ENCODE measurements around the gene NPR2. TPM values are rescaled to one million over a fixed set of nuclear protein-coding genes. Genes with fewer than 3 reads are reported as not detected.
A peak's percentile ranks its signal among the peaks of the same experiment; 100 is the strongest.

Gene NPR2
- total RNA-seq, 4 donors from 2014 or later = 5.1 to 9.3 (median 8.1) TPM

DNA sequence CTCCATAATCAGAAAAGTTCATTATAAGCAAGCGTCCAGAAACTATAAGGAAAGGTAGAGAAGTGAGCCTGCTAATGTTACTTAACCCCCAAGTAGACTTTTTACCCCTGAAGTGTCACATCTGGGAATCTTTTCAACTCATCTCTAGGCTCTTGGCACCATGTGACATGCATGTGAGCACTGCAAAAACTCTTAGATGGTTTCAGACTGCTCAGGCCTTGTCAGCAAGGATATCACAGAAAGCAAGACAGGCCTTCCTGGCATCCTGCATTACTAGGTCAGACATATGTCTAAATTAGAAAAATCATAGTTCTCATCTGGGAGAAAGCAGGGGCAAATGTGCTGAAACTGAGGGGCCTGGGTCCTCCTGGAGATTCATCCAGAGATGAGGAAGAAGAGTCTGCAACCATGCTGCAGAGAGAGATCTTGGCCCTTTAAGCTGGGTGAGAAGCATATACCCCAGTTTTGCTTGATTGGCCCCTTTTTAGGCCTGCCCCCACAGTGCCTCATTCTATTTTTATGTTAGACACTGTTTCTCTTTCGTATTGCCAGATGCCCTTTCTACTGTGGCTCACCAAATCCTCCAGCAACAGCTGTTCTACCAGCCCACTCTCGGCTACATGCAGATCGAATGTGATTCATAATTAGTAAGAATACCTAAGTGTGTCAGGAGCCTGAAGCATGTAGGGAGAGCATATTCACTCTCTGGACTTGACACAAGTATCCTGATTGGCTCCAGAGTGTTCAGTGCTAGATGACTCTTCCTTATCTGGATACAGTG, 56.6 kb downstream of the NPR2 start:
- 85 to 91% methylated on average over 4 of the region's 4 CpGs for WGBS, 2 donors
- intact Hi-C loops (cut with DNase I) = no loop called here
- no peaks in the 10 kb centered on the region for H3K9me3 ChIP-seq
- H3K27me3 ChIP-seq = no peaks in the 10 kb centered on the region
- no peak for TF ChIP-seq POLR2A (IDR thresholded peaks at IDR 0.05)
- TF ChIP-seq, protein P1, sequence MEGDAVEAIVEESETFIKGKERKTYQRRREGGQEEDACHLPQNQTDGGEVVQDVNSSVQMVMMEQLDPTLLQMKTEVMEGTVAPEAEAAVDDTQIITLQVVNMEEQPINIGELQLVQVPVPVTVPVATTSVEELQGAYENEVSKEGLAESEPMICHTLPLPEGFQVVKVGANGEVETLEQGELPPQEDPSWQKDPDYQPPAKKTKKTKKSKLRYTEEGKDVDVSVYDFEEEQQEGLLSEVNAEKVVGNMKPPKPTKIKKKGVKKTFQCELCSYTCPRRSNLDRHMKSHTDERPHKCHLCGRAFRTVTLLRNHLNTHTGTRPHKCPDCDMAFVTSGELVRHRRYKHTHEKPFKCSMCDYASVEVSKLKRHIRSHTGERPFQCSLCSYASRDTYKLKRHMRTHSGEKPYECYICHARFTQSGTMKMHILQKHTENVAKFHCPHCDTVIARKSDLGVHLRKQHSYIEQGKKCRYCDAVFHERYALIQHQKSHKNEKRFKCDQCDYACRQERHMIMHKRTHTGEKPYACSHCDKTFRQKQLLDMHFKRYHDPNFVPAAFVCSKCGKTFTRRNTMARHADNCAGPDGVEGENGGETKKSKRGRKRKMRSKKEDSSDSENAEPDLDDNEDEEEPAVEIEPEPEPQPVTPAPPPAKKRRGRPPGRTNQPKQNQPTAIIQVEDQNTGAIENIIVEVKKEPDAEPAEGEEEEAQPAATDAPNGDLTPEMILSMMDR (IDR thresholded peaks at IDR 0.05) = no peak
- H3K27ac ChIP-seq = no peak overlapping the region
- no peak for DNase-seq
- H3K4me3 ChIP-seq (replicated peaks in 1 of 3) = no peak overlapping the region
- peaks cover 0 to 9% of the 10 kb centered on the region in 2 donors for H3K4me1 ChIP-seq
- peaks cover 6 to 8% of the 10 kb centered on the region in 2 donors for H3K36me3 ChIP-seq

- intact Hi-C loops (cut with DNase I) = no loop called here
- H3K9me3 ChIP-seq = no peaks in the 10 kb centered on the region
- H3K27me3 ChIP-seq = no peaks in the 10 kb centered on the region
- TF ChIP-seq, protein P1 (IDR thresholded peaks at IDR 0.05) = no peak
- TF ChIP-seq POLR2A (IDR thresholded peaks at IDR 0.05) = no peak
- H3K4me1 ChIP-seq = no peaks in the 10 kb centered on the region
- H3K4me3 ChIP-seq (replicated peaks in 1 of 3) = no peak overlapping the region
- no peak overlapping the region for H3K27ac ChIP-seq
- DNase-seq = no peak
- WGBS, 2 donors = 89 to 90% methylated on average over 2 of the region's 2 CpGs
- peaks cover 0 to 1% of the 10 kb centered on the region in 2 donors for H3K36me3 ChIP-seq
These were observed 61.0 kb downstream of the NPR2 start for GRCh38 chr9:35852267-35852815.

GRCh38 chr9:35852876-35853865, 61.8 kb downstream of the NPR2 start:
- peak in 1 of 2 donors; percentile 25 for DNase-seq
- WGBS, 2 donors = 78 to 89% methylated on average over 18 to 22 of the region's 25 CpGs
- intact Hi-C loops (cut with DNase I) = no loop called here

DNA sequence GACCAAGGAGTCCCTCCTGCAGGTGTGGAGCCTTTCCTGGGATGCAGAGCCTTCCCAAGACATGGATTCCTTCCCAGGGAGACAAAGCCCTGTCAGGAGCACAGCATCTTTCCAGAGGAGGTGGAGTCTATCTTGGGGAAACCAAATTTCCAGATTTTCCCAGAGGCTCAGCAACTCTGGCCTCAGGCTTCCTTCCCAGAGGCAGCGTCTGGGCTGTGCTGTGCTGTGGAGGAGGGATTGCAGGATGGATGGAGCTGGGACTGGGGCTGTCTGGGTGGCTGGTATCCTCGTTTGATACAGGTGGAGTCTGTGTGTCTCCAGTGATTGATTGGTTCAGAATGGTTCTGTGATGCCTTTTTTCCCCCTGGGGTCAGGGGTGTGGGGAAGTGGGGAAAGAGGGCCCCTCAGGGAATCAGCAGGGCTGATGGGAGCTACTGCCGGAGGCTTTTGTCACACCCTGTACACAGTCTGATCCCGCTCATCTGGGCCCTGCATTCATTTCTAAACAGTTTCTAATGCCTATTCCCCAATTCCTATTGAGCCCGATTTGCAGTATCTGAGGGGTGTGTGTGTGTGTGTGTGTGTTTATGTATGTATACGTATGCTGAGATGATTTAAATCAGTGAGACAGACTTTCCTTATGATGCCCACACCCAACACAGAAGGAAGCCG, 62.8 kb downstream of the NPR2 start:
- TF ChIP-seq POLR2A (IDR thresholded peaks at IDR 0.05) = no peak
- TF ChIP-seq, protein P1 (IDR thresholded peaks at IDR 0.05) = no peak
- Histone ChIP-seq H3K36me3 (no peaks in the 10 kb centered on the region), H3K4me1 (no peaks in the 10 kb centered on the region), H3K27me3 (no peaks in the 10 kb centered on the region), H3K27ac (no peak overlapping the region), H3K9me3 (no peaks in the 10 kb centered on the region), H3K4me3 (replicated peaks in 1 of 3) (no peak overlapping the region)
- intact Hi-C loops (cut with DNase I) = no loop called here
- 82 to 95% methylated on average over 7 of the region's 7 CpGs for WGBS, 2 donors
- no peak for DNase-seq

More at GRCh38 chr9:35852876-35853865, 61.8 kb downstream of the NPR2 start:
- Histone ChIP-seq H3K36me3 (no peaks in the 10 kb centered on the region), H3K27me3 (no peaks in the 10 kb centered on the region), H3K27ac (no peak overlapping the region), H3K4me3 (replicated peaks in 1 of 3) (no peak overlapping the region), H3K9me3 (no peaks in the 10 kb centered on the region), H3K4me1 (no peaks in the 10 kb centered on the region)
- TF ChIP-seq, protein P1 (IDR thresholded peaks at IDR 0.05) = no peak
- TF ChIP-seq POLR2A (IDR thresholded peaks at IDR 0.05) = no peak
